ENCODE measurements around the gene SATL1. TPM values are rescaled to one million over a fixed set of nuclear protein-coding genes. Genes with fewer than 3 reads are reported as not detected.

Gene SATL1
- total and polyA plus RNA-seq, 9 of the 15 experiments (the other 6 are each of a cell fraction or from before 2014, with no cell fraction given): 0.03 to 0.07 (median 0.05) TPM; not detected in 3

DNA sequence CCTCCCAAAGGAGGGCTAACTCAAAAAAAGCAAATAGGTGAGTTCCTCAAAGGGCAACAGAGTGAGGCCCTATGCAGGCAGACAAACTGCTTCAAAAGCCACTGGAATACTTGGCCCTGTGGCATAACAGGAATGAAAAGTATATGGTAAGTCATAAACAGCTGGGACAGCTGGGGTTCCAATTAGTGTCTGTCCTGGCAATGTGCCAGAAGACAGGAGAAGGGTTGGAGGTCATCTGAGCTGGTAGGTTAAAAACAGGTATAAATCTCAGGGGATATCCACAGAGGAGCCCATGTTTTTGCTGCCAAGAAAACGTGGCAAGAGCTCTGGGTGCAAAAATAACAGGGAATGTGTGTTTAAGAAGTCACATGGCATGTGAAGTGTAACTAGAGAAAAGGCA, 128.3 kb downstream of the SATL1 start:
- no peak for ATAC-seq
- 0% methylated on average over 1 of the region's 1 CpG for WGBS (ENCODE audit: insufficient coverage, low coverage, missing lambda C conversion rate)
- Histone ChIP-seq H3K9me1 (ENCODE audit: control insufficient read depth, insufficient read depth, low read length) (no peaks in the 10 kb centered on the region), H3K4me1 (replicated peaks in 1 of 2; ENCODE audit: control insufficient read depth in 2 of 2, insufficient read depth in 2 of 2, low read length in 2 of 2) (no peaks in the 10 kb centered on the region), H3K27ac (ENCODE audit: extremely low read depth, low read depth, low read length) (no peak overlapping the region), H3K4me3 (no peak overlapping the region), H4K20me1 (replicated peaks; ENCODE audit: control insufficient read depth, insufficient read depth, low read length) (no peaks in the 10 kb centered on the region), H3K79me2 (ENCODE audit: control insufficient read depth, insufficient read depth, low read length) (no peaks in the 10 kb centered on the region), H3K9me3 (replicated peaks; ENCODE audit: control insufficient read depth, insufficient read depth, low read depth, low read length) (no peaks in the 10 kb centered on the region), H3K27me3 (ENCODE audit: control insufficient read depth in 2 of 2, insufficient read depth in 2 of 2, low read length in 2 of 2) (no peaks in the 10 kb centered on the region), H2AFZ (ENCODE audit: low read depth, low read length) (no peak overlapping the region), H3K36me3 (ENCODE audit: control insufficient read depth, insufficient read depth, low read length) (no peaks in the 10 kb centered on the region), H3K9ac (ENCODE audit: insufficient read depth in 1 of 2, low read depth in 2 of 2, low read length in 2 of 2) (no peak overlapping the region), H3K4me2 (ENCODE audit: insufficient read depth, low read length) (no peak overlapping the region)
- intact Hi-C loops (cut with micrococcal nuclease) (no loop called here), in situ Hi-C loops (cut with MboI) (loop anchor here (25.0 kb wide), 1 partner anchor 422 kb away; no protein-coding TSS in a partner anchor)
- FAIRE-seq: no peak
- BruUV-seq (replicated peaks): no TSS peak
- no peak for DNase-seq (ENCODE audit: extremely low read depth in 1 of 4, low spot score in 3 of 4)
- ChIA-PET POLR2A (no interaction called here), CTCF (ENCODE audit: low intra/inter-chr PET ratio) (no interaction called here)
- TF ChIP-seq SNRNP70 (optimal IDR thresholded peaks at IDR 0.05; ENCODE audit: low read depth, low read length): no peak
- no peak for TF ChIP-seq NFE2L1 (tag; IDR thresholded peaks at IDR 0.05; ENCODE audit: borderline replicate concordance, low read depth)
- TF ChIP-seq NFIX (CRISPR knock-in tag; IDR thresholded peaks at IDR 0.05; ENCODE audit: low read depth): peak; percentile 61
- no peak for TF ChIP-seq FOXJ3 (CRISPR knock-in tag; IDR thresholded peaks at IDR 0.05)
- no peak for TF ChIP-seq RUNX1 (IDR thresholded peaks at IDR 0.05; ENCODE audit: low read depth)
- TF ChIP-seq NFIC (IDR thresholded peaks at IDR 0.05): peak; percentile 80

DNA sequence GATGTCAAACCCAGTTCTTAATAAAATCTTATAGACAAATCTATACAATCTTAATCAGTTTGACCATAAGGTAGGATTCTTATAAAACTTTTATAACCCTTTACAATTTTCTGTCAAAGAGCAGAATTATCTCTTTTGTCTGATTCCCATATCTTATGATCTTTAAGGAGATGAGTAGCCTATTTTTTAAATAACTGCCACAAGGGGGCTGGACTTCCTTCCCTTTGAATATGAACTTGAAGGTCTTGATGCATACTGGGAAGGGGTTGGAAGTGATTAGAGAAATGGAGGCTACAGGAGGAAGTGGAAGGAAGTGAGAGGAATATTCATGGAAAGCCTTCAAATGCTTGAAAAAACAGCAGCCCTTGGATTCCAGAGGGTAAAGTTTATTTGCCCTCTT, 128.8 kb downstream of the SATL1 start:
- no peak overlapping the region for H3K27ac ChIP-seq (ENCODE audit: extremely low read depth, low read depth, low read length)
- FAIRE-seq (no peak), ATAC-seq (no peak), DNase-seq (ENCODE audit: extremely low read depth in 1 of 4, low spot score in 3 of 4) (no peak)
- H3K4me3 ChIP-seq: no peak overlapping the region
- no peak overlapping the region for H2AFZ ChIP-seq (ENCODE audit: low read depth, low read length)
- no peaks in the 10 kb centered on the region for H3K79me2 ChIP-seq (ENCODE audit: control insufficient read depth, insufficient read depth, low read length)
- in situ Hi-C loops (cut with MboI) (loop anchor here (25.0 kb wide), 1 partner anchor 423 kb away; no protein-coding TSS in a partner anchor), intact Hi-C loops (cut with micrococcal nuclease) (no loop called here)
- ChIA-PET CTCF (ENCODE audit: low intra/inter-chr PET ratio) (no interaction called here), POLR2A (no interaction called here)
- no peaks in the 10 kb centered on the region for H3K36me3 ChIP-seq (ENCODE audit: control insufficient read depth, insufficient read depth, low read length)
- no peaks in the 10 kb centered on the region for H3K9me1 ChIP-seq (ENCODE audit: control insufficient read depth, insufficient read depth, low read length)
- H3K9me3 ChIP-seq (replicated peaks; ENCODE audit: control insufficient read depth, insufficient read depth, low read depth, low read length): no peaks in the 10 kb centered on the region
- H3K9ac ChIP-seq (ENCODE audit: insufficient read depth in 1 of 2, low read depth in 2 of 2, low read length in 2 of 2): no peak overlapping the region
- no TSS peak for BruUV-seq (replicated peaks)
- no peaks in the 10 kb centered on the region for H3K27me3 ChIP-seq (ENCODE audit: control insufficient read depth in 2 of 2, insufficient read depth in 2 of 2, low read length in 2 of 2)
- no peak overlapping the region for H3K4me2 ChIP-seq (ENCODE audit: insufficient read depth, low read length)
- H3K4me1 ChIP-seq (replicated peaks in 1 of 2; ENCODE audit: control insufficient read depth in 2 of 2, insufficient read depth in 2 of 2, low read length in 2 of 2): no peaks in the 10 kb centered on the region
- no peaks in the 10 kb centered on the region for H4K20me1 ChIP-seq (replicated peaks; ENCODE audit: control insufficient read depth, insufficient read depth, low read length)
- TF ChIP-seq RCOR1 (IDR thresholded peaks at IDR 0.05; ENCODE audit: borderline replicate concordance in 1 of 2, low read depth in 2 of 2, low read length in 2 of 2): no peak
- TF ChIP-seq, protein P1, sequence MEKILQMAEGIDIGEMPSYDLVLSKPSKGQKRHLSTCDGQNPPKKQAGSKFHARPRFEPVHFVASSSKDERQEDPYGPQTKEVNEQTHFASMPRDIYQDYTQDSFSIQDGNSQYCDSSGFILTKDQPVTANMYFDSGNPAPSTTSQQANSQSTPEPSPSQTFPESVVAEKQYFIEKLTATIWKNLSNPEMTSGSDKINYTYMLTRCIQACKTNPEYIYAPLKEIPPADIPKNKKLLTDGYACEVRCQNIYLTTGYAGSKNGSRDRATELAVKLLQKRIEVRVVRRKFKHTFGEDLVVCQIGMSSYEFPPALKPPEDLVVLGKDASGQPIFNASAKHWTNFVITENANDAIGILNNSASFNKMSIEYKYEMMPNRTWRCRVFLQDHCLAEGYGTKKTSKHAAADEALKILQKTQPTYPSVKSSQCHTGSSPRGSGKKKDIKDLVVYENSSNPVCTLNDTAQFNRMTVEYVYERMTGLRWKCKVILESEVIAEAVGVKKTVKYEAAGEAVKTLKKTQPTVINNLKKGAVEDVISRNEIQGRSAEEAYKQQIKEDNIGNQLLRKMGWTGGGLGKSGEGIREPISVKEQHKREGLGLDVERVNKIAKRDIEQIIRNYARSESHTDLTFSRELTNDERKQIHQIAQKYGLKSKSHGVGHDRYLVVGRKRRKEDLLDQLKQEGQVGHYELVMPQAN (IDR thresholded peaks at IDR 0.05; ENCODE audit: borderline replicate concordance): no peak
- TF ChIP-seq, protein P2, sequence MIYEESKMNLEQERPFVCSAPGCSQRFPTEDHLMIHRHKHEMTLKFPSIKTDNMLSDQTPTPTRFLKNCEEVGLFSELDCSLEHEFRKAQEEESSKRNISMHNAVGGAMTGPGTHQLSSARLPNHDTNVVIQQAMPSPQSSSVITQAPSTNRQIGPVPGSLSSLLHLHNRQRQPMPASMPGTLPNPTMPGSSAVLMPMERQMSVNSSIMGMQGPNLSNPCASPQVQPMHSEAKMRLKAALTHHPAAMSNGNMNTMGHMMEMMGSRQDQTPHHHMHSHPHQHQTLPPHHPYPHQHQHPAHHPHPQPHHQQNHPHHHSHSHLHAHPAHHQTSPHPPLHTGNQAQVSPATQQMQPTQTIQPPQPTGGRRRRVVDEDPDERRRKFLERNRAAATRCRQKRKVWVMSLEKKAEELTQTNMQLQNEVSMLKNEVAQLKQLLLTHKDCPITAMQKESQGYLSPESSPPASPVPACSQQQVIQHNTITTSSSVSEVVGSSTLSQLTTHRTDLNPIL (CRISPR knock-in tag; IDR thresholded peaks at IDR 0.05): no peak
- no peak for TF ChIP-seq SOX6 (IDR thresholded peaks at IDR 0.05)
- TF ChIP-seq, protein P3, sequence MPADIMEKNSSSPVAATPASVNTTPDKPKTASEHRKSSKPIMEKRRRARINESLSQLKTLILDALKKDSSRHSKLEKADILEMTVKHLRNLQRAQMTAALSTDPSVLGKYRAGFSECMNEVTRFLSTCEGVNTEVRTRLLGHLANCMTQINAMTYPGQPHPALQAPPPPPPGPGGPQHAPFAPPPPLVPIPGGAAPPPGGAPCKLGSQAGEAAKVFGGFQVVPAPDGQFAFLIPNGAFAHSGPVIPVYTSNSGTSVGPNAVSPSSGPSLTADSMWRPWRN (IDR thresholded peaks at IDR 0.05; ENCODE audit: low read depth): no peak
- TF ChIP-seq, protein P4, sequence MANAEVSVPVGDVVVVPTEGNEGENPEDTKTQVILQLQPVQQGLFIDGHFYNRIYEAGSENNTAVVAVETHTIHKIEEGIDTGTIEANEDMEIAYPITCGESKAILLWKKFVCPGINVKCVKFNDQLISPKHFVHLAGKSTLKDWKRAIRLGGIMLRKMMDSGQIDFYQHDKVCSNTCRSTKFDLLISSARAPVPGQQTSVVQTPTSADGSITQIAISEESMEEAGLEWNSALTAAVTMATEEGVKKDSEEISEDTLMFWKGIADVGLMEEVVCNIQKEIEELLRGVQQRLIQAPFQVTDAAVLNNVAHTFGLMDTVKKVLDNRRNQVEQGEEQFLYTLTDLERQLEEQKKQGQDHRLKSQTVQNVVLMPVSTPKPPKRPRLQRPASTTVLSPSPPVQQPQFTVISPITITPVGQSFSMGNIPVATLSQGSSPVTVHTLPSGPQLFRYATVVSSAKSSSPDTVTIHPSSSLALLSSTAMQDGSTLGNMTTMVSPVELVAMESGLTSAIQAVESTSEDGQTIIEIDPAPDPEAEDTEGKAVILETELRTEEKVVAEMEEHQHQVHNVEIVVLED (CRISPR knock-in tag; IDR thresholded peaks at IDR 0.05): no peak

Data from K562 (cell line).